Glutamatergic neuron (in vitro differentiated cells): Measurements from ENCODE around the gene SAFB. TPM values are rescaled to one million over a fixed set of nuclear protein-coding genes. Genes with fewer than 3 reads are reported as not detected.
A peak's percentile ranks its signal among the peaks of the same experiment; 100 is the strongest.
"Not testable (repeated sequence)": the region's sequence is repeated elsewhere in the genome, so short reads cannot be mapped to it uniquely, and the experiment has no call there.

Experiments used
- DNase-seq: peaks from one replicate; pipeline ENCODE4 v3.0.0; 2022
- H3K27ac Mint-ChIP-seq: one replicate; pipeline ENCODE4 v1.8.0; 2020; ENCODE audit warnings: mild to moderate bottlenecking, mixed read lengths, inconsistent platforms; ENCODE audit not compliant: unreplicated experiment
- H3K27me3 Mint-ChIP-seq: one replicate; pipeline ENCODE4 v1.8.0; 2020; ENCODE audit warnings: mild to moderate bottlenecking, moderate library complexity, mixed read lengths, inconsistent platforms; ENCODE audit not compliant: unreplicated experiment
- H3K36me3 Mint-ChIP-seq: one replicate; pipeline ENCODE4 v1.8.0; 2020; ENCODE audit warnings: mild to moderate bottlenecking, mixed read lengths, inconsistent platforms; ENCODE audit not compliant: unreplicated experiment
- H3K4me1 Mint-ChIP-seq: one replicate; pipeline ENCODE4 v1.8.0; 2020; ENCODE audit warnings: mild to moderate bottlenecking, low read depth, mixed read lengths, inconsistent platforms; ENCODE audit not compliant: unreplicated experiment
- H3K4me3 Mint-ChIP-seq: one replicate; pipeline ENCODE4 v1.8.0; 2020; ENCODE audit warnings: mild to moderate bottlenecking, mixed read lengths, inconsistent platforms; ENCODE audit not compliant: unreplicated experiment
- H3K9me3 Mint-ChIP-seq: one replicate; pipeline ENCODE4 v1.8.0; 2020; ENCODE audit warnings: mild to moderate bottlenecking, moderate library complexity, mixed read lengths, inconsistent platforms; ENCODE audit not compliant: unreplicated experiment
- total RNA-seq: library from RNA; stranded (reverse); fragmentation: NEBNext Ultra II Directional; extraction: Animal tissue kit (Norgen Biotek cat#: 25700); gene quantifications from one replicate; pipeline ENCODE4 v1.2.1, GENCODE V29; 2021; ENCODE audit not compliant: unreplicated experiment
- TF ChIP-seq, protein P1 (sequence below): fragments of 200-600 bp; sonication (generic); IDR thresholded peaks from one replicate; pipeline ENCODE4 v1.5.0; 2021; ENCODE audit not compliant: partially characterized antibody, unreplicated experiment

The SAFB gene
- total RNA-seq, 1 donor from 2014 or later: 133 TPM

DNA sequence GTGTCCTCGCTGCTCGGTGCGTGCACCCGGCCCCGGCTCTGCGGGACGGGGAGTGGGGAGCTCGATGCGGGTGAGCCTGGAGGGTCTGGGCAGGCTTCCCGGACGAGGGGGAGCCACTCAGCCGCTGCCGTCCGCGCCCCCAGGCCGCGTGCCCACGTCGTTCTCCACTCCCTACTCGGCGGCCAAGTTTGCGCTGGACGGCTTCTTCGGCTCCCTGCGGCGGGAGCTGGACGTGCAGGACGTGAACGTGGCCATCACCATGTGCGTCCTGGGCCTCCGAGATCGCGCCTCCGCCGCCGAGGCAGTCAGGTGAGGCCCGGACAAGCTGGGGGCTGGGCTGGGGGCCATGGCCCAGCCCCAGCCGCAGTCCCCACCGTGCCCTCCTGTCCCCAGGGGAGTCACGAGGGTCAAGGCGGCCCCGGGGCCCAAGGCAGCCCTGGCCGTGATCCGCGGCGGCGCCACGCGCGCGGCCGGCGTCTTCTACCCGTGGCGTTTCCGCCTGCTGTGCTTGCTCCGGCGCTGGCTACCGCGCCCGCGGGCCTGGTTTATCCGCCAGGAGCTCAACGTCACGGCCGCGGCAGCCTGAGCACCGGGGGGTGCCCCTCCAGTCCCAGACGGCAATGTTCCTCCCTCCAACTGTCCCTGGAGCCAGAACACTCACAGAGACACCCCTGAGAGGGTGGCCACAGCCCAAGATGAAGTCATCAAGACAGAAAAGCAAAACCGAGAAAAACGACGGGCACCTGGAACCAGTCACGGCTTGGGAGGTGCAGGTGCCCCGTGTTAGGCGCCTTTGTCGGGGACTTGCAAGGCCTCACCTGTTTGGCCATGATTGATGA is 64.7 kb downstream of the SAFB start:
- DNase-seq: no peak
- TF ChIP-seq, protein P1, sequence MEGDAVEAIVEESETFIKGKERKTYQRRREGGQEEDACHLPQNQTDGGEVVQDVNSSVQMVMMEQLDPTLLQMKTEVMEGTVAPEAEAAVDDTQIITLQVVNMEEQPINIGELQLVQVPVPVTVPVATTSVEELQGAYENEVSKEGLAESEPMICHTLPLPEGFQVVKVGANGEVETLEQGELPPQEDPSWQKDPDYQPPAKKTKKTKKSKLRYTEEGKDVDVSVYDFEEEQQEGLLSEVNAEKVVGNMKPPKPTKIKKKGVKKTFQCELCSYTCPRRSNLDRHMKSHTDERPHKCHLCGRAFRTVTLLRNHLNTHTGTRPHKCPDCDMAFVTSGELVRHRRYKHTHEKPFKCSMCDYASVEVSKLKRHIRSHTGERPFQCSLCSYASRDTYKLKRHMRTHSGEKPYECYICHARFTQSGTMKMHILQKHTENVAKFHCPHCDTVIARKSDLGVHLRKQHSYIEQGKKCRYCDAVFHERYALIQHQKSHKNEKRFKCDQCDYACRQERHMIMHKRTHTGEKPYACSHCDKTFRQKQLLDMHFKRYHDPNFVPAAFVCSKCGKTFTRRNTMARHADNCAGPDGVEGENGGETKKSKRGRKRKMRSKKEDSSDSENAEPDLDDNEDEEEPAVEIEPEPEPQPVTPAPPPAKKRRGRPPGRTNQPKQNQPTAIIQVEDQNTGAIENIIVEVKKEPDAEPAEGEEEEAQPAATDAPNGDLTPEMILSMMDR: peak; percentile 62
- Mint-ChIP-seq H3K27me3 (peaks cover 18% of the 10 kb centered on the region), H3K27ac (no peak overlapping the region), H3K4me1 (peaks cover 3% of the 10 kb centered on the region), H3K4me3 (no peak overlapping the region), H3K36me3 (no peaks in the 10 kb centered on the region), H3K9me3 (peaks cover 20% of the 10 kb centered on the region)

DNA sequence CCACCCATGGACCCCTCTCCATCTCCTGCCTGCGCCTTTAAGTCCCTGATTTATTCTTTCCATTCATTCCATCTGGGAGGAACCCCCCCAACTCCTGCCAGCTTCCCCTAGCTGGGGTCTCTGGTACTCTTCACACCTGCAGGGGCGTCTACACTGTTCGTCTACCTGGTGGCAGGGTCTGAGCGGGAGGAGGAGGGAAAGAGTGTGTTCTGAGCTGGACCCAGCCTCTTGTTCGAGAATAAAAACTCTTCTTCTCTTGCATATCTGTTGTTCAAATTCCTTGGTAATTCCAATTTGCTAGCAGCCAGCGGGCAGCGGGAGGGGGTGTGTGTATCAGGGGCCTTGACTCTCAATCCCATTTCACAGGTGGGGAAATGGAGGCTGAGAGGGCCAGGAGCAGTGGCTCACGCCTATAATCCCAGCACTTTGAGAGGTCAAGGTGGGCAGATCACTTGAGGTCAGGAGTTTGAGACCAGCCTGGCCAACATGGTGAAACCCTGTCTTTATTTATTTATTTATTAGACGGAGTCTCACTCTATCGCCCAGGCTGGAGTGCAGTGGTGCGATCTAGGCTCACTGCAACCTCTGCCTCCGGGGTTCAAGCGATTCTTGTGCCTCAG is 65.5 kb downstream of the SAFB start:
- DNase-seq, H3K27ac Mint-ChIP-seq, H3K4me1 Mint-ChIP-seq, H3K36me3 Mint-ChIP-seq: not testable (repeated sequence)
- Mint-ChIP-seq H3K9me3 (peaks cover 20% of the 10 kb centered on the region), H3K4me3 (peak overlapping the region; percentile 49), H3K27me3 (peaks cover 18% of the 10 kb centered on the region)

DNA sequence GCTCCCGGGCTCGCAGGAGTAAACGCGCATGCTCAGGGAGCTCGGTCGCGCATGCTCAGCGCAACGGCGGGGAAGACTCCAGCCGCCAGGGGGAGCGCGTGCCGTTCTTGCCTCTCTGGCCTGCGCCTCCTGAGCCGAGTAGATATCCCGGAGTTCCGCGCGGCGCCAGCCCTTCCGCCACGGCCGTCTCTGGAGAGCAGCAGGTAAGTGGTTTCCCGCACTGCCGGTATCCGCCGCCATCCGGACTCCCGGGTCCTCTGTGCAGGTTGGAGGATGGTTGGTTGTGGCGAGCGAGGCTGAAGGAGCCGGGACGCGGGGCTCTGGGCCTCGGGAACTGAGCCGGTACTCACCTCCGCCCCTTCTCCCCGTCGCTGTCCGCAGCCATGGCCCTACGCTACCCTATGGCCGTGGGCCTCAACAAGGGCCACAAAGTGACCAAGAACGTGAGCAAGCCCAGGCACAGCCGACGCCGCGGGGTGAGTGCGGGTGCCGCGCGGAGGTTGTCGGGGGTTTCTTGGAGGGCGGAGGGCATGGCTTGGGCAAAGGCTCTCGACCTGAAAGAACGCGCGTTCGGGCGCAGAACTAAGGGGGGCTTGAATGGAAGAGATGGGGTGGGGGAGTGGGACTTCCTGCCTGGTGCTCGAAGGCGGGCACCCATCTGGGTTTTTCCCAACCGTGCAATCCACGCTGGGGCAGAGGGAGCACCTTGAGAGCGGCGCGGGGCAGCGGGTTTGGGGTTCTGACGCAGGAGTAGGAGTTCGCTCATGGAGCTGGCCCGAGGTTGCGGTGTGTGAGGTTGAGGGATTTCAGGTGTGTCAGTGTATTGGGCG is 67.5 kb downstream of the SAFB start, which contains the start of gene RPL36:
Gene RPL36 (plus strand): TSS at position 171 of the 830 bp plus-strand sequence. CDS start 213 bp downstream, at position 384.
- DNase-seq: peak; percentile 99
- H3K4me3 Mint-ChIP-seq: peak within 1 kb of the TSS; percentile 96
- H3K27me3 Mint-ChIP-seq: peaks cover 18% of the 10 kb centered on the region
- TF ChIP-seq, protein P1: peak; percentile 93
- H3K36me3 Mint-ChIP-seq: no peaks in the 10 kb centered on the region
- H3K4me1 Mint-ChIP-seq: no peaks in the 10 kb centered on the region
- peaks cover 18% of the 10 kb centered on the region for H3K9me3 Mint-ChIP-seq
- peak within 1 kb of the TSS; percentile 93 for H3K27ac Mint-ChIP-seq

DNA sequence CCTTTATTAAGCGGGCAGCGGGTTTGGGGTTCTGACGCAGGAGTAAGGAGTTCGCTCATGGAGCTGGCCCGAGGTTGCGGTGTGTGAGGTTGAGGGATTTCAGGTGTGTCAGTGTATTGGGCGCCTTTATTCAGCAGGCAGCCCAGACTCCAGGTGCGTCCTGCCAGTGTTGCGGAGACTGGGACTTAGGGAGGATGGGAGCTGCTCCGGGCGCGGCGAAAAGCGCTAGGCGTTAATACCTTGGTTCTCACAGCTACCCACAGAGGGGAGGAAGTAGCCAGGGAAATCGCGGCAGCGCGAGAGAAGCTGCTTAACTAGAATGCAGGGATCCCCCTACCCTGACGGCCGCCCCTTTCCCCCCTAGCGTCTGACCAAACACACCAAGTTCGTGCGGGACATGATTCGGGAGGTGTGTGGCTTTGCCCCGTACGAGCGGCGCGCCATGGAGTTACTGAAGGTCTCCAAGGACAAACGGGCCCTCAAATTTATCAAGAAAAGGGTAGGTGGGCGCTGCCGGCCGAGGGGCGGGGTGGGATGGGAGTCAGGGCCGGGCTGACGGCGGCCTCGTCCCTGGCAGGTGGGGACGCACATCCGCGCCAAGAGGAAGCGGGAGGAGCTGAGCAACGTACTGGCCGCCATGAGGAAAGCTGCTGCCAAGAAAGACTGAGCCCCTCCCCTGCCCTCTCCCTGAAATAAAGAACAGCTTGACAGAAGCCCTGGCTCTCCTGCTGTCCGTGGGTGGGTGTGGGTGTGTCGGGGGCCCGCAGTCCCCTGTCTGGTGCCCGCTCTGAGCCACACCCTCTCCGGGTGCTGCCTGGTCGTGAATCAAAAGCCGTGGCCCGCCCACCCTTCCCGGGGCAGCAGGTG is 68.3 kb downstream of the SAFB start:
- peak overlapping the region; percentile 96 for H3K4me3 Mint-ChIP-seq
- H3K36me3 Mint-ChIP-seq: no peaks in the 10 kb centered on the region
- no peaks in the 10 kb centered on the region for H3K4me1 Mint-ChIP-seq
- H3K27ac Mint-ChIP-seq: peak overlapping the region; percentile 93
- H3K9me3 Mint-ChIP-seq: peaks cover 16% of the 10 kb centered on the region
- peaks cover 15% of the 10 kb centered on the region for H3K27me3 Mint-ChIP-seq
- TF ChIP-seq, protein P1: no peak
- DNase-seq: no peak
